ENCODE data around the gene BBC3.

BBC3 gene

GRCh38 chr19:47266401-47266941 lies 35.5 kb upstream of the BBC3 start:
- TF ChIP-seq GATA2 (IDR thresholded peaks at IDR 0.05; ENCODE audit: low read depth, low read length), result no peak
- TF ChIP-seq GATA3 (IDR thresholded peaks at IDR 0.05; ENCODE audit: low read depth, low read length), result no peak

GRCh38 chr19:47264629-47265028 lies 33.6 kb upstream of the BBC3 start:
- TF ChIP-seq GATA3 (IDR thresholded peaks at IDR 0.05; ENCODE audit: low read depth, low read length) (no peak), GATA2 (IDR thresholded peaks at IDR 0.05; ENCODE audit: low read depth, low read length) (no peak)

- TF ChIP-seq GATA2 (IDR thresholded peaks at IDR 0.05; ENCODE audit: low read depth, low read length), result no peak
- no peak for TF ChIP-seq GATA3 (IDR thresholded peaks at IDR 0.05; ENCODE audit: low read depth, low read length)
Measured at GRCh38 chr19:47260476-47260875, 29.5 kb upstream of the BBC3 start.

DNA sequence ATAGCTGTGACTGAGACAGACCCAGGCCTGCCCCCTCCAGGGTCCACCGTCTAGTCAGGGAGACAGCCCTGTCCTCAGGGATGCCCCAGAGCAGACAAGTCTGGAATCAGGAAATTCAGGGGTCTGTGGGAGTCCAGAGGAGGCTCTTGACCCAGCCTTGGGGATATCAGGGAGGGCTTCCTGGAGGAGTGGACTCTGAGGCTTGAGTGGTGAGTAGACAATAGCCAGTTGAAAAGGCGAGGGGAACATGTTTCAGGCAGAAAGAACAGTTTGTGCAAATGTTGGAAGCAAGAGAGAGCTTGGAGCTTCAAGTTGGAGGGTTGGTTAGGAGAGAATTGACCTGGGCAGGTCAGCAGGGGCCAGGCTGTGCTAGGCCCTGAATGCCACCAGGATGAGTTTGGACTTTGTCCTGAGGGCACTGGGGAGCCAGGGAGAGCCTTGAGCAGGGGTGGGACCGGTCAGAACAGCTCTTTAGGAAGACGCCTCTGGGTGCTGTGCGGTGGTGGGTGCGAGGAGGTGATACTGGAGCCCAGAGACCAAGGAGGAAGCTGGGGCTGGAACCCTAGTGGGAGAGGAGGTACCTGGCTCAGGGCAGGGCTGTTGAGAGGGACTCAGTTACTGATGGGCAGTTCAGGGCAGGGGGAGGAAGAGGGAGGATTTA lies 28.0 kb upstream of the BBC3 start:
- TF ChIP-seq GATA2 (IDR thresholded peaks at IDR 0.05; ENCODE audit: low read depth, low read length) (no peak), GATA3 (IDR thresholded peaks at IDR 0.05; ENCODE audit: low read depth, low read length) (no peak)

GRCh38 chr19:47258434-47258833 lies 27.4 kb upstream of the BBC3 start:
- no peak for TF ChIP-seq GATA2 (IDR thresholded peaks at IDR 0.05; ENCODE audit: low read depth, low read length)
- TF ChIP-seq GATA3 (IDR thresholded peaks at IDR 0.05; ENCODE audit: low read depth, low read length), result no peak

- TF ChIP-seq GATA2 (IDR thresholded peaks at IDR 0.05; ENCODE audit: low read depth, low read length) (no peak), GATA3 (IDR thresholded peaks at IDR 0.05; ENCODE audit: low read depth, low read length) (no peak)
Measured at GRCh38 chr19:47257411-47258169, 26.6 kb upstream of the BBC3 start.

GRCh38 chr19:47256693-47257410 lies 25.9 kb upstream of the BBC3 start:
- no peak for TF ChIP-seq GATA3 (IDR thresholded peaks at IDR 0.05; ENCODE audit: low read depth, low read length)
- TF ChIP-seq GATA2 (IDR thresholded peaks at IDR 0.05; ENCODE audit: low read depth, low read length), result no peak

GRCh38 chr19:47255879-47256692 lies 25.1 kb upstream of the BBC3 start, which contains the start of gene CCDC9:
Gene CCDC9 (plus strand): TSS chr19:47256525. CDS start chr19:47258401, 1,876 bp downstream.
- TF ChIP-seq GATA2 (IDR thresholded peaks at IDR 0.05; ENCODE audit: low read depth, low read length) (no peak), GATA3 (IDR thresholded peaks at IDR 0.05; ENCODE audit: low read depth, low read length) (no peak)

GRCh38 chr19:47253970-47254369 lies 23.0 kb upstream of the BBC3 start:
- TF ChIP-seq GATA2 (IDR thresholded peaks at IDR 0.05; ENCODE audit: low read depth, low read length) (no peak), GATA3 (IDR thresholded peaks at IDR 0.05; ENCODE audit: low read depth, low read length) (no peak)

DNA sequence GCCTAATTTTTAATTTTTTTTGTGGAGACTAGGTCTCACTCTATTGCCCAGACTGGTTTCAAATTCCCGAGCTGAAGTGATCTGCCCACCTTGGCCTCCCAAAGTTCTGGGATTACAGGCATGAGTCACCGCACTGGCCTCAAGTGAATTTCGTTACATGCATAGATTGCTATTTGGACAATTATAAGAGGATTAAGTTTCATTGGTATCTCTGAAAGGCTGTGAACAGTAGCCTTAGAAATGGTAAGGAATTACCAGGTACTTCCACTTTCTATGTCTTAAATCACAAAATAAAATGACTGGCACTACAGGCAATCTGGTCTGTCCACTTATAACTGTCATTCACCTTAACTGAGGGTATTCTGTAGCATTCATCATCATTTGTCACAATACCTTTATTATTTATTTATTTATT lies 22.5 kb upstream of the BBC3 start:
- TF ChIP-seq GATA2 (IDR thresholded peaks at IDR 0.05; ENCODE audit: low read depth, low read length) (no peak), GATA3 (IDR thresholded peaks at IDR 0.05; ENCODE audit: low read depth, low read length) (no peak)

DNA sequence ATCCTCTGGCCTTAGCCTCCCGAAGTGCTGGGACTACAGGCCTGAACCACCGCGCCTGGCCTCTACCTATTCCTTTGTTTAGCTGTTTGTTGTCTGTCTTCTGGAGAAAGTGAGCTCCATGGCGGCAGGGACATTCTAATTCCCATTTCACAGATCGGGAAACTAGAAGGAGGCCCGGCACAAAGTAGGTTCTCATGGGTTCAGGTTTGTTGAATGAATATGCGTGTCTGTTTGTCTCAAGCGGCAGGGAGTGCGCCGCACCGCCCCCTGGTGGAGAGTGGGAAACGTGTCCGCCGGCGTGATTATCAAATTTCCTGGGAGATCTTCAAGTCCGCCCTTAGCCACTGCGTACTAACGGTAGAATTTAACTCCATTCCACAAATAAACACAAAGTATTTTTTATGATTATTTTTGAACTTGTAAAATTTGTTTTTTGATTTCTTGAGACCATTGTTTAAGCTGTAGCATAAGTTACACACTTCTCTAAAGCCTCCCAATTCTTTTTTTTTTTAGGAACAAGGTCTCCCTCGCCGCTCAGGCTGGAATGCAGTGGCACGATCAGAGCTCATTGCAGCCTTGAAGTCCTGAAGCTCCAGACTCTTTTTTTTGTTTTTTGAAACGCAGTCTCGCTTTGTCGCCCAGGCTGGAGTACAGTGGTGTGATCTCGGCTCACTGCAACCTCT lies 16.4 kb upstream of the BBC3 start:
- TF ChIP-seq GATA3 (IDR thresholded peaks at IDR 0.05; ENCODE audit: low read depth, low read length), result no peak
- no peak for TF ChIP-seq GATA2 (IDR thresholded peaks at IDR 0.05; ENCODE audit: low read depth, low read length)

GRCh38 chr19:47243776-47244547 lies 13.0 kb upstream of the BBC3 start:
- TF ChIP-seq GATA2 (IDR thresholded peaks at IDR 0.05; ENCODE audit: low read depth, low read length) (no peak), GATA3 (IDR thresholded peaks at IDR 0.05; ENCODE audit: low read depth, low read length) (no peak)
